Renal cortex interstitium (tissue), 11 donors: ENCODE data around the gene SERPINA1. TPM values are rescaled to one million over a fixed set of nuclear protein-coding genes. Genes with fewer than 3 reads are reported as not detected.

Source experiments
- DNase-seq, 11 donors: peaks; one replicate each; pipeline ENCODE4 v3.0.0-alpha.2; 2013; ENCODE audit warnings: low read depth in 9 of 11, low spot score in 4 of 11; ENCODE audit errors: extremely low read depth in 1 of 11
- polyA plus RNA-seq, 3 donors: library from polyadenylated mRNA; unstranded; fragments of 120-200 nt; gene quantifications; one replicate each; pipeline ENCODE4 v1.2.1, GENCODE V29; 2013; ENCODE audit not compliant: insufficient read length in 3 of 3

Gene SERPINA1
- polyA plus RNA-seq, 3 donors, result 91.5 to 94.4 (median 91.7) TPM

- DNase-seq, result peak in 9 of 11 donors; percentile 24 to 49 (median 38)
Observed at GRCh38 chr14:94342334-94342934, 46.0 kb downstream of the SERPINA1 start.

GRCh38 chr14:94341656-94342333 is 46.6 kb downstream of the SERPINA1 start:
- no peak for DNase-seq

- DNase-seq, result no peak
Observed at GRCh38 chr14:94340533-94340932, 47.9 kb downstream of the SERPINA1 start.

- no peak for DNase-seq
Observed at GRCh38 chr14:94338023-94338422, 50.4 kb downstream of the SERPINA1 start.

- no peak for DNase-seq
Observed at GRCh38 chr14:94337274-94337673, 51.1 kb downstream of the SERPINA1 start.

- no peak for DNase-seq
Observed at GRCh38 chr14:94334872-94335271, 53.5 kb downstream of the SERPINA1 start.

- no peak for DNase-seq
Observed at GRCh38 chr14:94332587-94332986, 55.8 kb downstream of the SERPINA1 start.

- no peak for DNase-seq
Observed at GRCh38 chr14:94332063-94332583, 56.3 kb downstream of the SERPINA1 start.

GRCh38 chr14:94331462-94331861 is 56.9 kb downstream of the SERPINA1 start:
- DNase-seq, result no peak

GRCh38 chr14:94330857-94331256 is 57.5 kb downstream of the SERPINA1 start:
- no peak for DNase-seq

GRCh38 chr14:94330432-94330831 is 58.0 kb downstream of the SERPINA1 start:
- DNase-seq, result no peak

- DNase-seq, result no peak
Observed at GRCh38 chr14:94329857-94330256, 58.5 kb downstream of the SERPINA1 start.

GRCh38 chr14:94328196-94328595 is 60.2 kb downstream of the SERPINA1 start:
- DNase-seq, result no peak

Other genes with a start within 250 kb of the SERPINA1 start
- under 1 TPM; 0.09 to 0.42 (median 0.19) TPM for gene PPP4R4, start 214.3 kb downstream of the SERPINA1 start, polyA plus RNA-seq
- under 1 TPM; 0.06 to 0.27 (median 0.11) TPM for gene SERPINA10, start 95.3 kb downstream of the SERPINA1 start, polyA plus RNA-seq
- gene SERPINA6, start 65.3 kb downstream of the SERPINA1 start, polyA plus RNA-seq, result 1 to 10 TPM; 4.4 to 7.3 (median 7.1) TPM
- not detected for gene SERPINA2, start 21.9 kb downstream of the SERPINA1 start, polyA plus RNA-seq
- gene SERPINA11, start 64.2 kb upstream of the SERPINA1 start, polyA plus RNA-seq, result not detected
- not detected for gene SERPINA9, start 87.6 kb upstream of the SERPINA1 start, polyA plus RNA-seq
- gene SERPINA12, start 120.9 kb upstream of the SERPINA1 start, polyA plus RNA-seq, result under 1 TPM; 0.30 to 0.42 (median 0.33) TPM
- gene SERPINA4, start 172.8 kb upstream of the SERPINA1 start, polyA plus RNA-seq, result 1 to 10 TPM in 2 of 3 donors, under 1 TPM in 1; 0.70 to 1.5 (median 1.5) TPM
- 10 to 100 TPM; 10.1 to 12.9 (median 10.2) TPM for gene SERPINA5, start 192.8 kb upstream of the SERPINA1 start, polyA plus RNA-seq
- gene SERPINA3, start 223.8 kb upstream of the SERPINA1 start, polyA plus RNA-seq, result under 1 TPM; 0.25 to 0.45 (median 0.29) TPM